A673 (cell line): ENCODE data around the gene TECPR2. TPM values are rescaled to one million over a fixed set of nuclear protein-coding genes. Genes with fewer than 3 reads are reported as not detected.

Source experiments
- BruUV-seq: library from RNA; stranded (reverse); fragments of 400-500 nt; replicated peaks from 2 replicates; lab custom pipeline; 2021; lab: Mats Ljungman, UMichigan
- CTCF ChIA-PET: fragments of 300-600 bp; sonication (Branson Sonifier 250); formaldehyde crosslinking; loops from one replicate; lab custom pipeline; 2022; ENCODE audit warnings: antibody characterized with exemption; lab: Charles Lee
- POLR2A ChIA-PET: fragments of 300-600 bp; sonication (Branson Sonifier 250); formaldehyde crosslinking; loops from one replicate; lab custom pipeline; 2022; ENCODE audit warnings: antibody characterized with exemption; ENCODE audit not compliant: low non-redundant PET; lab: Charles Lee
- DNase-seq: peaks from one replicate; pipeline ENCODE4 v3.0.0-alpha.2; 2015; ENCODE audit warnings: low spot score
- H3K27ac ChIP-seq: fragments of 200-600 bp; sonication (generic); 2 replicates; pipeline ENCODE4 v1.5.1; 2016; ENCODE audit warnings: mixed run types, low read depth, mild to moderate bottlenecking, mixed read lengths, antibody characterized with exemption, low read length; ENCODE audit not compliant: poor library complexity, severe bottlenecking
- H3K27me3 ChIP-seq: fragments of 200-600 bp; sonication (generic); replicated peaks from 2 replicates; pipeline ENCODE4 v1.6.1; 2017; ENCODE audit warnings: mixed run types, low read depth, mild to moderate bottlenecking, mixed read lengths, antibody characterized with exemption, low read length; ENCODE audit not compliant: insufficient read depth, poor library complexity
- H3K36me3 ChIP-seq: fragments of 200-600 bp; sonication (generic); 2 replicates; pipeline ENCODE4 v1.6.1; 2016; ENCODE audit warnings: mixed run types, mild to moderate bottlenecking, mixed read lengths, antibody characterized with exemption, low read length; ENCODE audit not compliant: insufficient read depth, poor library complexity, severe bottlenecking
- H3K4me1 ChIP-seq: fragments of 200-600 bp; sonication (generic); 2 replicates; pipeline ENCODE4 v1.6.1; 2017; ENCODE audit warnings: mixed run types, mild to moderate bottlenecking, mixed read lengths, antibody characterized with exemption, low read length; ENCODE audit not compliant: insufficient read depth, poor library complexity, severe bottlenecking
- H3K4me3 ChIP-seq: fragments of 200-600 bp; sonication (generic); 2 replicates; pipeline ENCODE4 v1.5.1; 2016; ENCODE audit warnings: low read depth, mixed run types, mild to moderate bottlenecking, mixed read lengths, low read length; ENCODE audit not compliant: poor library complexity, severe bottlenecking
- H3K9me3 ChIP-seq: fragments of 200-600 bp; sonication (generic); 2 replicates; pipeline ENCODE4 v1.6.1; 2016; ENCODE audit warnings: mixed run types, low read depth, mild to moderate bottlenecking, mixed read lengths, antibody characterized with exemption, low read length; ENCODE audit not compliant: poor library complexity, severe bottlenecking
- CTCF ChIP-seq: fragments of 300-800, 200-600 bp; sonication (generic); conservative IDR thresholded peaks from 2 replicates; pipeline ENCODE4 v1.5.1; 2017; ENCODE audit warnings: low read depth, mild to moderate bottlenecking, antibody characterized with exemption, low read length, moderate library complexity, mixed read lengths
- EZH2 ChIP-seq: fragments of 200-600 bp; sonication (generic); IDR thresholded peaks from 2 replicates; pipeline ENCODE4 v1.6.1; 2017; ENCODE audit warnings: borderline replicate concordance, low read depth, mild to moderate bottlenecking, mixed read lengths, antibody characterized with exemption, low read length; ENCODE audit not compliant: poor library complexity, severe bottlenecking
- intact Hi-C: fragments of 100-400 bp; cut with micrococcal nuclease; formaldehyde crosslinking; loops from one replicate; pipeline ENCODE4 v1.10.0; 2022; ENCODE audit not compliant: unreplicated experiment
- total RNA-seq: library from RNA; stranded (reverse); gene quantifications from 2 replicates; pipeline ENCODE4 v1.2.3, GENCODE V29; 2021

Gene TECPR2
- total RNA-seq, 1 experiment from 2014 or later = 22.1 TPM

- intact Hi-C loops = no loop called here
- H3K4me1 ChIP-seq = peaks cover 15% of the 10 kb centered on the region
- no peaks in the 10 kb centered on the region for H3K9me3 ChIP-seq
- TF ChIP-seq CTCF = no peak
- no peak for TF ChIP-seq EZH2
- no peak overlapping the region for H3K4me3 ChIP-seq
- H3K27me3 ChIP-seq = no peaks in the 10 kb centered on the region
- BruUV-seq = no TSS peak
- no peak overlapping the region for H3K27ac ChIP-seq
- ChIA-PET POLR2A (no interaction called here), CTCF (no interaction called here)
- DNase-seq = no peak
- H3K36me3 ChIP-seq = peaks cover 13% of the 10 kb centered on the region
Measured at GRCh38 chr14:102505775-102506625, 143.3 kb downstream of the TECPR2 start.

GRCh38 chr14:102506626-102506925, 143.8 kb downstream of the TECPR2 start:
- Histone ChIP-seq H3K36me3 (peaks cover 13% of the 10 kb centered on the region), H3K4me1 (peaks cover 15% of the 10 kb centered on the region), H3K27ac (no peak overlapping the region), H3K4me3 (no peak overlapping the region), H3K9me3 (no peaks in the 10 kb centered on the region), H3K27me3 (no peaks in the 10 kb centered on the region)
- no TSS peak for BruUV-seq
- TF ChIP-seq CTCF (no peak), EZH2 (no peak)
- ChIA-PET CTCF (no interaction called here), POLR2A (no interaction called here)
- intact Hi-C loops = no loop called here
- DNase-seq = no peak

- no peak for DNase-seq
- no peaks in the 10 kb centered on the region for H3K27me3 ChIP-seq
- peaks cover 15% of the 10 kb centered on the region for H3K4me1 ChIP-seq
- H3K4me3 ChIP-seq = no peak overlapping the region
- H3K9me3 ChIP-seq = no peaks in the 10 kb centered on the region
- peaks cover 13% of the 10 kb centered on the region for H3K36me3 ChIP-seq
- CTCF ChIA-PET = no interaction called here
- no TSS peak for BruUV-seq
- POLR2A ChIA-PET = no interaction called here
- TF ChIP-seq EZH2 (no peak), CTCF (no peak)
- intact Hi-C loops = no loop called here
- H3K27ac ChIP-seq = no peak overlapping the region
Measured at GRCh38 chr14:102507081-102507856, 144.5 kb downstream of the TECPR2 start.
